Tibial nerve (tissue), 3 donors: ENCODE results near the gene ADAT1.

Source experiments
- CTCF ChIP-seq, 5 experiments: fragments of 200-600 bp in 3 of 5; fragments of 450-650 bp in 2 of 5; sonication (generic) in 3 of 5; IDR thresholded peaks; one replicate each; pipeline ENCODE4 v1.5.1; 2016 to 2019; ENCODE audit warnings: antibody characterized with exemption in 5 of 5, mild to moderate bottlenecking in 3 of 5, moderate library complexity in 2 of 5
- POLR2A ChIP-seq, 2 donors: fragments of 450-650 bp; IDR thresholded peaks; one replicate each; pipeline ENCODE4 v1.6.1; 2017; ENCODE audit warnings: antibody characterized with exemption in 2 of 2, mild to moderate bottlenecking in 2 of 2, moderate library complexity in 2 of 2

GRCh38 chr16:75667503-75667902, 44.4 kb upstream of the ADAT1 start:
- no peak for TF ChIP-seq CTCF (IDR thresholded peaks at IDR 0.05)
- no peak for TF ChIP-seq POLR2A (IDR thresholded peaks at IDR 0.05)
